ENCODE data around the gene TGDS.
"Not testable (repeated sequence)": the region's sequence is repeated elsewhere in the genome, so short reads cannot be mapped to it uniquely, and the experiment has no call there.

TGDS gene, protein sequence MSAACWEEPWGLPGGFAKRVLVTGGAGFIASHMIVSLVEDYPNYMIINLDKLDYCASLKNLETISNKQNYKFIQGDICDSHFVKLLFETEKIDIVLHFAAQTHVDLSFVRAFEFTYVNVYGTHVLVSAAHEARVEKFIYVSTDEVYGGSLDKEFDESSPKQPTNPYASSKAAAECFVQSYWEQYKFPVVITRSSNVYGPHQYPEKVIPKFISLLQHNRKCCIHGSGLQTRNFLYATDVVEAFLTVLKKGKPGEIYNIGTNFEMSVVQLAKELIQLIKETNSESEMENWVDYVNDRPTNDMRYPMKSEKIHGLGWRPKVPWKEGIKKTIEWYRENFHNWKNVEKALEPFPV

DNA sequence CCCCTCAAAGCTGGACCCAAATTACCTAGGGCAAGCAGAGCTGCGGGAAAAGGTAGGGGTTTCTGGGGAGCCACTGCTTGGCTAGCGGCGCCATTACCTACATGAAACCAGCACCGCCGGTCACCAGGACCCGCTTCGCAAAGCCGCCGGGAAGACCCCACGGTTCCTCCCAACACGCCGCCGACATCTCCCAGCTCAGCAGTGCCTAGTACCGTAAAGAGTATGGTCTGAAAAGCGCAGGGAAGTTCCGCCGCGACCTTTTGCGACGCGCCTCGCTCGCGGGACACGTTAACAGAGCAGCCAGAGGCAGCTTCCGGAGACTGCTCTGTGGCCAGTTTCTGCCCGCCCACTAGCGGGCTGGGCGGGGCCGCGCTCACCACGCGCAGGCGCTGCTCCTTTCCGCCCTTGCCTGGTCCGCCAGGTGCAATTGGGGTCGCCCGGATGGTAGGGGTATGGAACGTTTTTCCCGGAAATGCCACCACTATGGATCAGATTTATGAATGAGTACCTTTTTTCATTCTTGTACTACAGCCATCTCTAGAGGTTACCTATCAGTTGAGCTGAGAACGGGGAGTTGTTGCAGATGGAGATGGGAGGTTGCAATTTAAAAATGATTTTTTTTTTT is at the start of gene TGDS:
TGDS (minus strand) TSS at position 203 of the 625 bp plus-strand sequence; CDS start at position 187, 16 bp downstream.
- peak; percentile 82 for DNase-seq (ENCODE audit: low read depth)

GRCh38 chr13:94641409-94641941 is 45.5 kb upstream of the TGDS start:
- no peak for DNase-seq (ENCODE audit: low read depth)

- DNase-seq (ENCODE audit: low read depth): no peak
These were observed 44.8 kb upstream of the TGDS start for GRCh38 chr13:94640721-94641120.

- DNase-seq (ENCODE audit: low read depth): not testable (repeated sequence)
These were observed 41.7 kb upstream of the TGDS start for GRCh38 chr13:94637677-94638076.

DNA sequence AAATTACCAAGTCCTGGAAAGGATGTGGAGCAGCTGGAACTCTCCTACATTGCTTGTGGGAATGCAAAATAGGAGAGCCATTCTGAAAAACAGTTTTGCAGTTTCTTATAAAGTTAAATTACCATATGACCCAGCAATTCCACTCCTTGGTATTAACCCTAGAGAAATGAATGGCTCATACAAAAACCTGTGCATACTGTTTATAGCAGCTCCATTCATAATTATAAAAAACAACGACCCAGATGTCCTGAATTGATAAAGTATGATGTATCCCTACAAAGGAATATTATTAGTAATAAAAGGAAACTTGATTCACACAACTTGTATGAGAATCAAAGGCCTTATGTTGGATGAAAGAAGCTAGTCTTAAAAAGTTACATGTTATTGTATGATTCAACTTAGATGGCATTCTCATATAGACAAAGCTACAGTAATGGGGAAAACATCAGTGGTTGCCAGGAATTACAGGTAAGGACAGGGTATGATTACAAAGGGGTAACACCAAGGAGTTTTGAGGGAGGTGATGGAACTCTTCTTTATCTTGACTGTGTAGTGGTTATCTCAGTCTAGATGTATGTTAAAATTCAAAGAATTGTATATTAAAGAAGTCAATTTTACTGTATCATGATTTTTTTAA is 41.1 kb upstream of the TGDS start:
- no peak for DNase-seq (ENCODE audit: low read depth)

- not testable (repeated sequence) for DNase-seq (ENCODE audit: low read depth)
These were observed 40.1 kb upstream of the TGDS start for GRCh38 chr13:94636096-94636495.

DNA sequence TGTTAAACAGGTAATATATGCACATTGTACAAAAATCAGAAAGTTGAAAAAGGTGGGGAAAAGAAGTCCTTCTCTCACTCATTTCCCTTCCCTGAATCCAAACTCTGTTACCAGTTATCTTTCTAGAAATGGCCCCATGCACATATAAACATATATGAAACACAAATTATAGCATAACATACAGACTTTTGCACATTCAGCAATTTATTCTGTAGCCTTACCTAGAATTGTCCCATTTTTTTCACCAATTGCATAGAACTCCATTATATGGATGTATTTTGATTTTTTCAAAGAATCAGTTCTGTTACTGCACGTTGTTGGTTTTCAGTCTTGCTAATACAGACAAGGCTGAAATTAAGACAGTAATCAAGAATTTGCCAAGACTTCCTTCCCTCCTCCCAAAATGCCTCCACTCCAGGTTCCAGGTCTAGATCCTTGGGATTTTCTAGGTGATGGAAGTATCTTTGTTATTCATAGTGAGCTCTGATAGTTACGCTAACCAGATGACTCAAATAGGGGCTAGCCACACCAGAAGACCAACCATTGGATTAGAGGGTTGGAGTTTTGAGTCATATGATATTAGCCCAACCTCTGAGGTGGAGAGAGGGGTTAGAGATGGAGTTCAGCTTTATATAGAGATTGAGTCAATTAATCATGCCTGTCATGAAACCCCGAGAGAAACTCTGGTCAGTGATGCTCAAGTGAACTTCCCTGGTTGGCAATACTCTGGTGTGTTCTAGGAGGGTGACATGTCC is 36.5 kb upstream of the TGDS start:
- DNase-seq (ENCODE audit: low read depth): no peak

DNA sequence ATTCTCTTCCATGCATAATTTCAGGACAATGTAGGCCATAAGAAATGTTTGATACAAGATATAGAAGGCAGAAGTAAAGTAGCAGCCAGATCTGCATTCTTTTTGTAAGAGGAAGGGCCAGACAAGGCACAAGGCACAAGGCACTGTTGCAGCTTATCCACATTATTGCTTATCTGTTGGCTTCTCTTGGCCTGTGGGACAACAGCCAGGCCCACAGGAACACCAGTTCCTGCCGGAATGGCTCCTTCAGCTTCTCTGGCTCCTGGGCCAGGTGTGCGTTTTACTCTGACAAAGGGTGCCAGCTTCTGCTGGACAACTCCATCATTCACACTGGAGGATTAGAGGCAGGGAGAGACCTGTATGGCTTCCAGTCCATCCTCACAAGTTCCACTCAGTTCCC is 34.9 kb upstream of the TGDS start:
- DNase-seq (ENCODE audit: low read depth): no peak

DNA sequence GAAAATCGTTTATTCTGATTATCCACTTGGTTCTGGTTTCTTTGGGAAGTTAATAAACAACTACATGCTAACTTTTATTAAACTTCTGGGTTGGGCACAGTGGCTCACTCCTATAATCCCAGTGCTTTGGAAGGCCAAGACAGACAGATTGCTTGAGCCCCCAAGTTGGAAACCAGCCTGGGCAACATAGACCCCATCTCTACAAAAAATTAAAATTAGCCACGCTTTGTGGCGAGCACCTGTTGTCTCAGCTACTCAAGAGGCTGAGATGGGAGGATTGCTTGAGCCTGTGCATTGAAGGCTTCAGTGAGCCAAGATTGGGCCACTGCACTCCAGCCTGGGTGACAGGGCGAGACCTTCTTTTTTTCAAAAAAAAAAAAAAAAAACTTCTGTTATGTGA is 27.4 kb upstream of the TGDS start:
- no peak for DNase-seq (ENCODE audit: low read depth)

DNA sequence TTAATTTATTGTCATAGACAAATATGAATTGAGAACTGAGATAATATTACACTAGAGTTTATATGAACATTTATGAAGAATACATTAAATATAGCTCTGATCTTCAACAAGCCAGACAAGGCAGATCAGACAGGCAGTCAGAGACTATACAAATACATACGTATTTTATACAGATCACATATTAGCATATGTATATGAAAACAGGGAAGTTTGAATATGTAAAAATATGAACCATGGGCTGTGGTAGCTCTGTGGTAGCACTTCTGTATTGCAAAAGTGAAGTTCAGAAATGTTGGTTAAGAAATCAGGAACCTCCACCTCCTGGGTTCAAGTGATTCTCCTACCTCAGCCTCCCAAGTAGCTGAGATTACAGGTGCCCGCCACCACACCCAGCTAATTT is 26.4 kb upstream of the TGDS start:
- DNase-seq (ENCODE audit: low read depth): no peak

DNA sequence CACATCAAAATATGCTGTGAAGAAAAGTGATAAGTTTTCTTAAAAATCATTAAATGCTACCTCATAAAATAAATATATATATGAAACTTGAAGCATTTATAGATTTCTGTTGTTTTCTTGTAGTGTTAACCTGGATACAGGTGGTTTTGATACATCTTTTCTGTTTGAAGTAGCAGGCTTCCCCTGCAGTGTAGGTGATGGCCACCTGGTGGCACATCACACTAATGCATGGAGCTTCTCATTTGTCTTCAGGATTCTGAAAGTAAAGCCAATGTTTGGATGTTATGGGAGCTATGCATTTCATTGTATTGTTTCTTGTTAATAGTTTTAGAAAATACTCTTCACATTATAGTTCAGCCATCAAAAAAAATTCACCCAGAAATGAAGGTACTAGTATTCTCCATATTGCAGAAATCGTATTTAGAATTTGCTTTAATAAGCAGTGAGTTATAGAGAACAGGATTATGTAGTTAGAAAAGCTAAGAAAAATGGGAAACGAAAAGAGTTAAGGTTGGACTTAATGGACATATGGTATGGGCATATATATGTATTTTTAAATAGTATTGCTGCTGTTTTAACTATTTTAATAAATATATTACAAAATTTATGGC is 24.4 kb upstream of the TGDS start:
- DNase-seq (ENCODE audit: low read depth): no peak

DNA sequence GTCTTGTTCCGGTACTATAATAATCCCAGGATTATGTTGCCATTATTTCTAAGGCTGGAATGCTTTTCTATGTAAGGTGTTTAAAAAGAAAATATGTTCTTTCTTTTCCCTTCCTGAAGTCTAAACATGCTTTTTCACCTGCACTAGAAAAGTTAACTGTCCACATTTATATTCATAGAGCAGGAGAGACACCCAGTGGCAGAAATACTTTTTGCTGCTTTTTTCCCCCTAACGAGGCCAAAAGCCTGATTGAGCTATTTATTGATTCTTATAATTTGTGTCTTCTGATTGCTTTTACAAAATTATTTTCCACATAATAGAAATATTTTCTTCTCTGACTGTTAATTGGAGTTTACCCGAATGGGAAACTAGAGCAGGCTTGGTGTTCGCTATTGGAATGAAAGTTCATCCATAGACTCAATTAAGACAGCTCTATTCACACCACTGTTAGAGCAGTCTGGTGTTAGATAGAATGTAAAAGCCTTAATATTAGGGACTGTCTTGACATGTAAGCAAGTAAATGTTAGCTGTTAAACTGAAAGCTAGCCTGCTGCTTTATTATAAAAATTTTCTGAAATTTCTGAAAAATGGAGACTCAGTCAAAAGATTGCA is 21.5 kb upstream of the TGDS start:
- no peak for DNase-seq (ENCODE audit: low read depth)

GRCh38 chr13:94613051-94613450 is 17.1 kb upstream of the TGDS start:
- no peak for DNase-seq (ENCODE audit: low read depth)

GRCh38 chr13:94612050-94612449 is 16.1 kb upstream of the TGDS start:
- no peak for DNase-seq (ENCODE audit: low read depth)

DNA sequence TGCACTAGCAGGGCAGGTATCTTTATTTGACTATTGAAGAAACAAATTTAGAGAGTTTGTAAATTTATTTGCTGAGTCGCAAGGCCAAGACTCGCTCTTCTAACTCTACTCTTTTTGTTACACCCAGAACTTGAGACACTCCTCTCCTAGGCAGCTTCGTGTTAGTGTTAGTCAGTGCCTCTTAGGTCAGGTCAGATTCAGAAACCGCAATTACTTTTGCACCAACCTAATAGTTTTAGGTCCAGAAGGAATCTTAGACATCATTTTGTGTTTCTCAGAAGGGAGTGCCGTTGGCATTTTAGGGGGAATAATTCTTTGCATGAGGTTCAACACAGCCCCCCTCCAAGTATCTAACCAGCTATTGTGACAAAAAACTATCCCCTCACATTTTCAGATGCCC is 14.5 kb upstream of the TGDS start:
- no peak for DNase-seq (ENCODE audit: low read depth)

DNA sequence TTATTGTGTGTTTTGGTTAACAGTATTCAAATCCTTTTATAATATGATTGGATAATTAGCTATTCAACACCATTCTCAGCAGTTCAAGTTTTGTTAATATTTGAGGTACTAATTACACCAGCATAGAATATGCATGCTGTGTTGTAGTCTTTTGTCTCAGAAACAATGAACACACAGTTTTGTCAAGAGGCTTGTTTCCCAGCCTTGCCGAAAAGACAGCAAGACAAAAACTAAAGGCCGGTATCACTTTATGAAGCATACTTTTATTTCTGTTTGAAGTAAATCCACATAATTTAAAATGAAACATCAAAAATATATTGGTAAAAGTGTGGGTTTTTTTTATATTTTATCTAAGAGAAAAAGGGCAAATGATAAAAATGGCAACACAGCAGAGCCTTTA is 13.2 kb upstream of the TGDS start:
- DNase-seq (ENCODE audit: low read depth): no peak

GRCh38 chr13:94608586-94608985 is 12.6 kb upstream of the TGDS start:
- no peak for DNase-seq (ENCODE audit: low read depth)

DNA sequence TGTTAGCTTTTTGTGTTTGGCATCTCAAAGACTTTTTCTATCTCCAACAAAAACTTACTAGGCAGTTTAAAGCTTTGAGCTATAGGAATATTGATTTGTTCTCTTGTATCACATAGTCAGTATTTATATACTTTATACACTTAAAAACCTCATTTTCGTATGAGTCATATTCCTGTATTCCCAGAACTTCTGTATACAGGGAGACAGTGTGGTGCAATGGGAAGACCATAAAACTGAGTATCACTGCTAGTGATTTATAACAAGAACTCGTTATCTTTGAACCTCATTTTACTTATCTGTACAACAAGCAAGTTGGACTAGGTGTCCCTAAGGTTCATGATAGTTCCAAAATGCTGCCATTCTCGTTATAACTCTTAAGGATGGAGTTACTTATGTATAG is 12.0 kb upstream of the TGDS start:
- DNase-seq (ENCODE audit: low read depth): no peak

- DNase-seq (ENCODE audit: low read depth): no peak
These were observed 11.1 kb upstream of the TGDS start for GRCh38 chr13:94607056-94607455.

GRCh38 chr13:94602467-94602866 is 6.5 kb upstream of the TGDS start:
- no peak for DNase-seq (ENCODE audit: low read depth)
